Measurements from ENCODE around the gene ATG10. TPM values are rescaled to one million over a fixed set of nuclear protein-coding genes. Genes with fewer than 3 reads are reported as not detected.
"Not testable (repeated sequence)": the region's sequence is repeated elsewhere in the genome, so short reads cannot be mapped to it uniquely, and the experiment has no call there.

ATG10 gene
- total RNA-seq, 1 donor: 6.5 TPM

DNA sequence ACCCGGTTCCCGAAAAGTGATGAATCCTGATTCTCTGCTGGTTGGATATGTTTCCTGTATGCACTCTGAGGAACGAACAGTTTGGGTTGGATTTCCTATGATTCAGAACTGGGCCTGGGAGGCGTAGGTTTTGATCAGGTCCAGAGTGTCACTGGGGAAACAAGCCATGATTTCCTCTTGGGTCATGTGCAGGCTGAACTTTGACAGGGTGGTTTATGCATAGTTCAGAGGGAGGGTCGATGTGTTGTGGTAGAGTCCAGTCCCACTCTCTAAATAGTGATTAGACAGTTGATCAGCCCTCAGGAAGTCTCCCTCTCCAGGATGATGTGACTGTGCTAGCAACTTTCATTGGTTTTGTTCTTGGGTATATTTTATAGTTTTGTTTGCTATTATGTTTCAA lies 17.4 kb downstream of the ATG10 start:
- no peak for DNase-seq (ENCODE audit: insufficient read length, low spot score, missing footprints)
- no peak overlapping the region for H3K27ac ChIP-seq (ENCODE audit: low read depth, low read length)
- H3K27me3 ChIP-seq (ENCODE audit: insufficient read depth, low read length): no peaks in the 10 kb centered on the region
- no peaks in the 10 kb centered on the region for H3K36me3 ChIP-seq (ENCODE audit: insufficient read depth, low read length)
- no peak overlapping the region for H3K4me3 ChIP-seq (ENCODE audit: insufficient read depth, low read length)
- TF ChIP-seq, protein P1, sequence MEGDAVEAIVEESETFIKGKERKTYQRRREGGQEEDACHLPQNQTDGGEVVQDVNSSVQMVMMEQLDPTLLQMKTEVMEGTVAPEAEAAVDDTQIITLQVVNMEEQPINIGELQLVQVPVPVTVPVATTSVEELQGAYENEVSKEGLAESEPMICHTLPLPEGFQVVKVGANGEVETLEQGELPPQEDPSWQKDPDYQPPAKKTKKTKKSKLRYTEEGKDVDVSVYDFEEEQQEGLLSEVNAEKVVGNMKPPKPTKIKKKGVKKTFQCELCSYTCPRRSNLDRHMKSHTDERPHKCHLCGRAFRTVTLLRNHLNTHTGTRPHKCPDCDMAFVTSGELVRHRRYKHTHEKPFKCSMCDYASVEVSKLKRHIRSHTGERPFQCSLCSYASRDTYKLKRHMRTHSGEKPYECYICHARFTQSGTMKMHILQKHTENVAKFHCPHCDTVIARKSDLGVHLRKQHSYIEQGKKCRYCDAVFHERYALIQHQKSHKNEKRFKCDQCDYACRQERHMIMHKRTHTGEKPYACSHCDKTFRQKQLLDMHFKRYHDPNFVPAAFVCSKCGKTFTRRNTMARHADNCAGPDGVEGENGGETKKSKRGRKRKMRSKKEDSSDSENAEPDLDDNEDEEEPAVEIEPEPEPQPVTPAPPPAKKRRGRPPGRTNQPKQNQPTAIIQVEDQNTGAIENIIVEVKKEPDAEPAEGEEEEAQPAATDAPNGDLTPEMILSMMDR (IDR thresholded peaks at IDR 0.05; ENCODE audit: extremely low read depth, low read depth, low read length): no peak
- no peaks in the 10 kb centered on the region for H3K79me2 ChIP-seq (ENCODE audit: insufficient read depth, low read length)
- no peaks in the 10 kb centered on the region for H3K4me1 ChIP-seq (ENCODE audit: insufficient read depth, low read length)
- no peak overlapping the region for H3K4me2 ChIP-seq (ENCODE audit: insufficient read depth, low read length)
- H3K9me3 ChIP-seq (ENCODE audit: low read depth, low read length): no peaks in the 10 kb centered on the region
- no peak overlapping the region for H2AFZ ChIP-seq (ENCODE audit: low read length)
- H4K20me1 ChIP-seq (ENCODE audit: insufficient read depth, low read length): no peaks in the 10 kb centered on the region

DNA sequence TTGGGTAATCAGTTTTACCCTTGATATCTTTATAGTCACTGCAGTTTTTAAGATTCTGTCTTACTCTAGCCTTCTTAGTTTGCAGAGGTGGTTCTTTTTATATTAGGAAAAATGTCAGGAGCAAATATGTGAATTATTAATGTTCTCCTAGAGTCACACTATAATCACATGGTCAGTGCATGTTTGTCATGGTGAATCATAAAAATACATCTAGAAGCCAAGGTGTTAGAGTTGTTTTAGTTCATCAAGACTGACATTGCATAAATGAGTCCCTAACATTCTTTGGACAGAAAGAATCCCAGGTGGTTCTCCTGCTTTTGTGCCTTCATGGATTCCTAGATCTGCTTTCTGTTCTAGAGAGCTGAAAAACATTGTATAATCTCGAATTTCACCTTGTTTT lies 22.9 kb downstream of the ATG10 start:
- Histone ChIP-seq H3K36me3 (ENCODE audit: insufficient read depth, low read length) (no peaks in the 10 kb centered on the region), H3K4me2 (ENCODE audit: insufficient read depth, low read length) (no peak overlapping the region), H2AFZ (ENCODE audit: low read length) (no peak overlapping the region), H4K20me1 (ENCODE audit: insufficient read depth, low read length) (no peaks in the 10 kb centered on the region), H3K79me2 (ENCODE audit: insufficient read depth, low read length) (no peaks in the 10 kb centered on the region), H3K4me1 (ENCODE audit: insufficient read depth, low read length) (no peaks in the 10 kb centered on the region), H3K9me3 (ENCODE audit: low read depth, low read length) (no peaks in the 10 kb centered on the region), H3K27ac (ENCODE audit: low read depth, low read length) (no peak overlapping the region), H3K4me3 (ENCODE audit: insufficient read depth, low read length) (no peak overlapping the region), H3K27me3 (ENCODE audit: insufficient read depth, low read length) (no peaks in the 10 kb centered on the region)
- TF ChIP-seq, protein P1 (IDR thresholded peaks at IDR 0.05; ENCODE audit: extremely low read depth, low read depth, low read length): no peak
- DNase-seq (ENCODE audit: insufficient read length, low spot score, missing footprints): no peak

DNA sequence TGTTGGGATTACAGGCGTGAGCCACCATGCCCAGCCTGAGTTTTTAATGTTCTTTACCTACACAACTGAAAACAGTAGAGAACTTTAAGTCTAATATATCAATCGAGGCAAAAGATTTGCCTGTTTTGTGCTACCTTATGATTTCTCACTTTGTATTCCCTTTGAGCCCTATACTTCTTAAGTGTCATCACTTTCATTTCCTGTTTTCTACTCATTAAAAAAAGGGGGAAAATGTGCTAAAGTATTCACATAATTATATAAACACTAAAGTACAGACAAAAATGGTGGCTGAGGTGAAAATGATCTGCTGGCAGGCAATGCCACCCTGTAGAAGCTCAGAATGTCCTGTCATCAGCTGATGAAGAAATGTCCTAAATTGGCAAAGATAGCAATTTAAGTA lies 23.6 kb downstream of the ATG10 start:
- Histone ChIP-seq H3K79me2 (ENCODE audit: insufficient read depth, low read length) (no peaks in the 10 kb centered on the region), H4K20me1 (ENCODE audit: insufficient read depth, low read length) (no peaks in the 10 kb centered on the region), H3K4me2 (ENCODE audit: insufficient read depth, low read length) (no peak overlapping the region), H2AFZ (ENCODE audit: low read length) (no peak overlapping the region), H3K9me3 (ENCODE audit: low read depth, low read length) (no peaks in the 10 kb centered on the region), H3K4me3 (ENCODE audit: insufficient read depth, low read length) (no peak overlapping the region), H3K27me3 (ENCODE audit: insufficient read depth, low read length) (no peaks in the 10 kb centered on the region), H3K36me3 (ENCODE audit: insufficient read depth, low read length) (no peaks in the 10 kb centered on the region), H3K4me1 (ENCODE audit: insufficient read depth, low read length) (no peaks in the 10 kb centered on the region), H3K27ac (ENCODE audit: low read depth, low read length) (no peak overlapping the region)
- DNase-seq (ENCODE audit: insufficient read length, low spot score, missing footprints): no peak
- TF ChIP-seq, protein P1 (IDR thresholded peaks at IDR 0.05; ENCODE audit: extremely low read depth, low read depth, low read length): no peak

DNA sequence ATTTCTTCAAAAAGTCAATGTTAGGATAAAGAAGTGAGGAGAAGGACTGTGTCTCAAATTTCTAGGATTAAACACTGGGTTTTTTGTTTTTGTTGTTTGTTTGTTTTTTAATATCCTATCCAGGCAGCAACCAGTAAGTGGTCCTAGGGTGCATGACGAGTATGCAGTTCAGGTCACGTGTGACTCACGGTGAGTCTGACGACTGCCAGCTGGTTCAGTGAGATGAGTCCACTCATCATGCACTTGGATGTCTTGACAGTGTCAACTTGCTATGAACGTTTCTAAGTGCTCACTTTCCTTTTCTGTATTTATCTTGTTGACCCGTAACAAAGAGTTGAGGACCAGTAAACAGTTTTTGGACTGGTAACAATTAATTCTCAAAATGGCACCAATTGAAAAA lies 32.7 kb downstream of the ATG10 start:
- no peaks in the 10 kb centered on the region for H3K27me3 ChIP-seq (ENCODE audit: insufficient read depth, low read length)
- H3K4me1 ChIP-seq (ENCODE audit: insufficient read depth, low read length): no peaks in the 10 kb centered on the region
- DNase-seq (ENCODE audit: insufficient read length, low spot score, missing footprints): no peak
- no peak overlapping the region for H2AFZ ChIP-seq (ENCODE audit: low read length)
- no peaks in the 10 kb centered on the region for H3K9me3 ChIP-seq (ENCODE audit: low read depth, low read length)
- no peaks in the 10 kb centered on the region for H3K79me2 ChIP-seq (ENCODE audit: insufficient read depth, low read length)
- H3K4me2 ChIP-seq (ENCODE audit: insufficient read depth, low read length): no peak overlapping the region
- H3K36me3 ChIP-seq (ENCODE audit: insufficient read depth, low read length): no peaks in the 10 kb centered on the region
- no peaks in the 10 kb centered on the region for H4K20me1 ChIP-seq (ENCODE audit: insufficient read depth, low read length)
- TF ChIP-seq, protein P1 (IDR thresholded peaks at IDR 0.05; ENCODE audit: extremely low read depth, low read depth, low read length): no peak
- H3K27ac ChIP-seq (ENCODE audit: low read depth, low read length): no peak overlapping the region
- no peak overlapping the region for H3K4me3 ChIP-seq (ENCODE audit: insufficient read depth, low read length)

DNA sequence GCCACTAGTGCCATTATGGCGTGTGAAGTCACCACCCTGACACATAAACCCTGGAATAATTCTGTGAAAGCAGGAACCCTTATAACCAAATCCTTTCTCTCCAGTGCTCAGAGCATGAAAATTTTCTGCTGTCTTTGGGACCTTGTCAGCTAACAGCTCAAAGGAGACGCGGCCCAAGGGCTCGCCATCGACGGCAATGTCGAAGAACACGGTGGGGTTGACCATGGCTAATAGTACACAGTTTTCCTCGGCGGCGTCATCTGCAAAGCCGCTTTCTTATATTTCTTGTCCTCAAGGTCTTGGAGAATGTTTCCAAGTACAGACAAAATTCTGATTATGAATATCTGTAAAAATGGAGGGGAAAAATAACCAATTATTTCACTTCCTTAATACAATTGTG lies 38.0 kb downstream of the ATG10 start:
- not testable (repeated sequence) for H3K4me2 ChIP-seq (ENCODE audit: insufficient read depth, low read length); H3K79me2 ChIP-seq (ENCODE audit: insufficient read depth, low read length); H3K27me3 ChIP-seq (ENCODE audit: insufficient read depth, low read length); H3K4me1 ChIP-seq (ENCODE audit: insufficient read depth, low read length); H3K9me3 ChIP-seq (ENCODE audit: low read depth, low read length); H3K27ac ChIP-seq (ENCODE audit: low read depth, low read length); H2AFZ ChIP-seq (ENCODE audit: low read length); H4K20me1 ChIP-seq (ENCODE audit: insufficient read depth, low read length); DNase-seq (ENCODE audit: insufficient read length, low spot score, missing footprints); H3K36me3 ChIP-seq (ENCODE audit: insufficient read depth, low read length); H3K4me3 ChIP-seq (ENCODE audit: insufficient read depth, low read length)
